Measurements from ENCODE around the gene TRIO. TPM values are rescaled to one million over a fixed set of nuclear protein-coding genes. Genes with fewer than 3 reads are reported as not detected.

Gene TRIO
- total RNA-seq, 4 donors from 2014 or later = 21.2 to 105 (median 47.6) TPM

GRCh38 chr5:14171046-14171445, 27.9 kb downstream of the TRIO start:
- 52 to 73% methylated on average over 4 of the region's 4 CpGs for WGBS, 2 donors
- H3K4me3 ChIP-seq = no peak overlapping the region
- no peak for DNase-seq
- no peak for TF ChIP-seq POLR2A (IDR thresholded peaks at IDR 0.05)
- TF ChIP-seq, protein P1, sequence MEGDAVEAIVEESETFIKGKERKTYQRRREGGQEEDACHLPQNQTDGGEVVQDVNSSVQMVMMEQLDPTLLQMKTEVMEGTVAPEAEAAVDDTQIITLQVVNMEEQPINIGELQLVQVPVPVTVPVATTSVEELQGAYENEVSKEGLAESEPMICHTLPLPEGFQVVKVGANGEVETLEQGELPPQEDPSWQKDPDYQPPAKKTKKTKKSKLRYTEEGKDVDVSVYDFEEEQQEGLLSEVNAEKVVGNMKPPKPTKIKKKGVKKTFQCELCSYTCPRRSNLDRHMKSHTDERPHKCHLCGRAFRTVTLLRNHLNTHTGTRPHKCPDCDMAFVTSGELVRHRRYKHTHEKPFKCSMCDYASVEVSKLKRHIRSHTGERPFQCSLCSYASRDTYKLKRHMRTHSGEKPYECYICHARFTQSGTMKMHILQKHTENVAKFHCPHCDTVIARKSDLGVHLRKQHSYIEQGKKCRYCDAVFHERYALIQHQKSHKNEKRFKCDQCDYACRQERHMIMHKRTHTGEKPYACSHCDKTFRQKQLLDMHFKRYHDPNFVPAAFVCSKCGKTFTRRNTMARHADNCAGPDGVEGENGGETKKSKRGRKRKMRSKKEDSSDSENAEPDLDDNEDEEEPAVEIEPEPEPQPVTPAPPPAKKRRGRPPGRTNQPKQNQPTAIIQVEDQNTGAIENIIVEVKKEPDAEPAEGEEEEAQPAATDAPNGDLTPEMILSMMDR (IDR thresholded peaks at IDR 0.05) = no peak
- intact Hi-C loops (cut with DNase I) = no loop called here
- H3K36me3 ChIP-seq = no peaks in the 10 kb centered on the region
- no peaks in the 10 kb centered on the region for H3K9me3 ChIP-seq
- H3K4me1 ChIP-seq = peaks cover 3 to 82% (median 33%) of the 10 kb centered on the region in 3 donors
- no peaks in the 10 kb centered on the region for H3K27me3 ChIP-seq
- no peak overlapping the region for H3K27ac ChIP-seq

DNA sequence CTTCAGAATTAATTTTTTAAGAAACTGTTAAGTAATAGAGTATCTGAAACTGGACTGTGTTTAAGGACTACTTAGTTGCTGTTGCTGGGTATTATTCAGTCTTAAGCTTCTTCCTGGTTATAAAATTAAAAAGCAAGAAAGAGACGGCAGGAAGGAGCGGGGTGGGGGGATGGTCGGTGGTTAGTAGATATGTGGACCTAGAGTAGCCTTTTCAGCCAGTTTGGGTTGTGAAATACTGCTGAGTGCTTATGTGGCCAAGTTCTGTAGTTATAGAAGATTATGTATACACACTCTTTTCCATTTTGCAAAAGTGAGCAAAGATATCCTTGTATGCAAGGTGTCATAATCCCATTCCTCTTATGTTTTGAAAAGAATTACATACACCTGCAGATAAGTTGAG, 28.5 kb downstream of the TRIO start:
- intact Hi-C loops (cut with DNase I) = no loop called here
- WGBS, 2 donors = 52 to 60% methylated on average over 3 of the region's 3 CpGs
- Histone ChIP-seq H3K4me3 (no peak overlapping the region), H3K36me3 (no peaks in the 10 kb centered on the region), H3K27ac (peak overlapping the region in 1 of 4 donors; percentile 1), H3K9me3 (no peaks in the 10 kb centered on the region), H3K27me3 (no peaks in the 10 kb centered on the region), H3K4me1 (peaks cover 3 to 78% (median 33%) of the 10 kb centered on the region in 3 donors)
- no peak for DNase-seq
- TF ChIP-seq, protein P1 (IDR thresholded peaks at IDR 0.05) = no peak
- TF ChIP-seq POLR2A (IDR thresholded peaks at IDR 0.05) = no peak

DNA sequence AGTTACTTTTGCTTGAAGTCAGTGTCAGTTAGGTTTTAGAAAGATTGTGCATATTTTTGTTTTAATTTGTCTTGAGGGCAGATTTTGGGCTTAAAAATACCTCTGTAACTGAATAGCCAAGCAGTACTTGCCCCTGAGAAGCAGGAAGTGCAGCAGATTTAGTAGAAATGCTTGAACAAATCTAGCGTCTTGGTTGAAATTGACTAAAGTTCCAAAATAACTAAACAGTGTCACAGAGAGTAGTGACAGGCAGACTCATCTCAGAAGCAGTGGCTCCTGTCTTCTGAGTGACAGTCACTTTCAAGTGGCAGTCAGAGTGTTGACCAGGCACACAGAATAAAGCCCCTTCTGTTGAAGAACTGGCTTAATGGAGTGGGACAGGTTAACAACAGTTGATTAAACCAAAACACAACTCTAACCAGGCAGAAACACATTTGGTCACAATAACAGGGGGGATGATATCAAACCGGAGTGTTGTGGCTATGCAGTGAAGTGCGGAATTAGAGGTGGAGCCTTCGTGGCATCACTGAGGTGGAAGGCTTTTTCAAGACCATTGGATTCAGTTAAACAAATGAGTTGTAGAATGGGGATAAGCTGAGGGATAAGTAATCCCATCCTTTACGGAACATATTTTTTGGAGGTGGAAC, 29.1 kb downstream of the TRIO start:
- H3K27ac ChIP-seq = peak overlapping the region in 1 of 4 donors; percentile 4
- peaks cover 3 to 72% (median 33%) of the 10 kb centered on the region in 3 donors for H3K4me1 ChIP-seq
- 68 to 85% methylated on average over 5 of the region's 5 CpGs for WGBS, 2 donors
- intact Hi-C loops (cut with DNase I) = no loop called here
- no peak for DNase-seq
- TF ChIP-seq POLR2A (IDR thresholded peaks at IDR 0.05) = no peak
- TF ChIP-seq, protein P1 (IDR thresholded peaks at IDR 0.05) = no peak
- no peaks in the 10 kb centered on the region for H3K27me3 ChIP-seq
- H3K36me3 ChIP-seq = no peaks in the 10 kb centered on the region
- H3K9me3 ChIP-seq = no peaks in the 10 kb centered on the region
- no peak overlapping the region for H3K4me3 ChIP-seq

GRCh38 chr5:14173377-14174229, 30.5 kb downstream of the TRIO start:
- H3K36me3 ChIP-seq = no peaks in the 10 kb centered on the region
- H3K4me1 ChIP-seq = peaks cover 0 to 63% (median 33%) of the 10 kb centered on the region in 3 donors
- 63 to 70% methylated on average over 13 to 15 of the region's 15 CpGs for whole genome bisulfite sequencing, 2 donors
- no peak for DNase-seq
- peak overlapping the region in 3 of 4 donors; percentile 6 to 47 (median 16) for H3K27ac ChIP-seq
- no peaks in the 10 kb centered on the region for H3K27me3 ChIP-seq
- TF ChIP-seq, protein P1 (IDR thresholded peaks at IDR 0.05) = no peak
- no peak for TF ChIP-seq POLR2A (IDR thresholded peaks at IDR 0.05)
- peak overlapping the region in 1 of 4 donors; percentile 29 for H3K4me3 ChIP-seq
- no peaks in the 10 kb centered on the region for H3K9me3 ChIP-seq
- intact Hi-C loops (cut with DNase I) = no loop called here

DNA sequence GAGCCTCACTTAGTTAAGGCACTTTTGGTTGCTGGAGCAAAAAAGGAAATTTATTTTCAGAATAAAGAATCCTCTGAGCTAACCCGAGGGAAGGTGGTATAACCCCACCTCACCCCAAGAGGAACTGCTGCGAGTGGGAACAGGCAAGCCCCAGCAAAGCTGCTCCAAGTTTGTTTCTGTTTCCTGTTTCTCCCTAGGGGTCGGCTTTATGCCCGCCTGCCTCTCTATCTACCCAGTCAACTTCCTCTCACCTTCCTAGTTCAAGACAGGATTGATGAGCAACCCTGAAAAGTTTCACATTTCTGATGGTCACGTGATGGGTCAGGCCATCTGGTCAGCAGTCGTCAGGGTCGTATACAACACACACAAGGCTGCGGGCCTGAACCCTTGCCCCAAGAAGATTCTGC, 31.1 kb downstream of the TRIO start:
- Histone ChIP-seq H3K27me3 (no peaks in the 10 kb centered on the region), H3K4me1 (peaks cover 0 to 66% (median 33%) of the 10 kb centered on the region in 3 donors), H3K9me3 (no peaks in the 10 kb centered on the region), H3K4me3 (peak overlapping the region in 1 of 4 donors; percentile 29), H3K36me3 (no peaks in the 10 kb centered on the region), H3K27ac (peak overlapping the region in 3 of 4 donors; percentile 6 to 47 (median 16))
- no peak for TF ChIP-seq POLR2A (IDR thresholded peaks at IDR 0.05)
- TF ChIP-seq, protein P1 (IDR thresholded peaks at IDR 0.05) = no peak
- no peak for DNase-seq
- intact Hi-C loops (cut with DNase I) = no loop called here
- 33 to 39% methylated on average over 8 of the region's 8 CpGs for WGBS, 2 donors
